GM18508 (cell line): ENCODE measurements around the gene PPP3CA.

Source experiments
- ATAC-seq: cut with Tn5 transposase; IDR thresholded peaks from one replicate; pipeline ENCODE4 v1.9.1; 2021; ENCODE audit warnings: moderate number of reproducible peaks; ENCODE audit not compliant: insufficient read depth, unreplicated experiment

The PPP3CA gene

DNA sequence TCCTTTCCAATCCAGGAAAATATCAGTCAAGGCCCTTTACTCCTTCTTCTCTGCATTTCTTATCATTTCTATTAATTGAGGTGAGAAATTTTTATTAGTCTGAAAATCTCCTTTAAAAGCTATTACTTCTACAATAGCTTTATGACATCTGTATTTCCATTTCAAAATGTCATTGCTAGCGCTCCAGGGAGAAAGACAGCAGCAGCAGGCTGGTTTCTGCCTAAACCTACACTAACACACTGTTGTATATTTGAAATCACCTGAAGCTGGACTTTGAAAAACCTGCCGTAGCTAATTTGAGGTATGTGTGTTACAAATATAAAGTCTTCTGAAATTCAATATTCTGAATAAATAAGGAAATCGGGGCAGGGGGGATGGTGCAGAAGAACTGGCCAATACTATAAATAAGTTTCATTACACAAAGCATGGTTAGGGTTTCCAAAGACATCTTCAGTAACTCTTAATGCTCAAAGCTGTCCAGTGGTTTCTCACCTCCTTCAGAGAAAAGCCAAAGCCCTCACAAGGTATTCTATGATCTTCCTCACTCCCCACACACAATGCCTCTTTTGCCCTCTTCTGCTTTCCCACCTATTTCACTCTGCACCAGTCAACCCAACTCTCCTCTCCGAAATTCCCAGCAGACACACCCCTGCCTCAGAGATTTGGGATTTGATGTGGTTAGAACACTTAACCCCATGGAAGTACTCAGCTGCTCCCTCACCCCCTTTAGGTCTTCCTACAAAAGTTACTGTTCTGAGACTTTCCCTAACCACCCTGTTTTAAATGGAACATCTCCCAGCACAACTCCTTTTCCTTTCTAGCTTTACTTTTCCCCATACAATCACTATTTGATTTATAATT, 122.7 kb downstream of the PPP3CA start:
- ATAC-seq, result no peak

DNA sequence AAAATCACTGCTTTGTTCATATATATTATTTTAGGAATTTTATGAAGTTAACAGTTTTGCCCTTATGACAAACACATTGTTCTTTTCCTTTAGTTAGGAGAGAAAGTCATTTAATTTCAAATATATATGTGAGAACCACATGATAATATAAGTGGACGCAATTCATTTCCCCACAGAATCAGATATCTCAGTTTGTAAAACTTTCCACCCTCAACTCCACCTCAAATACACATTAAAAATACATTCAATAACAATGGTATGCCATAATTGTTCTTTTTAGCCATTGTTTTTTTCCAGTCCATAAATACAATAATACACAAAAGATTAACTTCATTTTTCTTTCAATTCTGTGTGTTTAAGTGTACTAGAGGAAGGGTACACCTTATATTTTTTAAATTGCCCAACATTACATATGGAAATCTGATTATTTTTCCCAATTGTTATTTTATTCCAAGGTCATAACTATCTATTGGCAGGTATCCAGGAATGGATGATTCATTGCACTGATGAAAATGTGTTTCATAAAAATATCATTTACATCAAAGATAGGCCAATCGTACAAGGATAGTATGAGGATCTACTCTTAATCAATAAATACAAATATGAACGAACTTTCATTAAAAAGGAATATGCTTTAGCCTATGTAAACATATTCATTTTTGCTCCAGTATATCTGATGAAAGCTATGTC, 125.0 kb downstream of the PPP3CA start:
- ATAC-seq, result no peak

DNA sequence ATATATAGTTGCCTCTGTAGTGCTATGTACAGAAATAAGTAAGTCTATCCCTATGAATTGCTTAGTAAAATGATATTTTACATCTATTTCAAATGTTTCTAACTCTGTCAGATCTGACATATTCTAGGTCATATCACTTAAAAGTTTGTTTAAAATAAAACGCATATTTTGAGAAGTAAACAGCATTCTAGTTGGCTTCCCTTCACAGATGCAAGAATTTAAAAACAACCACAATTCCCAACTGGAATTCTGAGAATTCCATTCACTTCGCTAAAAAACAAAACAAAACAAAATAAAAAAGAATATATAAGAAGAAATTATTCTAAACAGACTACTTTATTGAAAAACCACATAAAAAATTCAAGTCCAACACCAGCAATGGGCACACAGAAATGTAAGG, 126.0 kb downstream of the PPP3CA start:
- no peak for ATAC-seq

DNA sequence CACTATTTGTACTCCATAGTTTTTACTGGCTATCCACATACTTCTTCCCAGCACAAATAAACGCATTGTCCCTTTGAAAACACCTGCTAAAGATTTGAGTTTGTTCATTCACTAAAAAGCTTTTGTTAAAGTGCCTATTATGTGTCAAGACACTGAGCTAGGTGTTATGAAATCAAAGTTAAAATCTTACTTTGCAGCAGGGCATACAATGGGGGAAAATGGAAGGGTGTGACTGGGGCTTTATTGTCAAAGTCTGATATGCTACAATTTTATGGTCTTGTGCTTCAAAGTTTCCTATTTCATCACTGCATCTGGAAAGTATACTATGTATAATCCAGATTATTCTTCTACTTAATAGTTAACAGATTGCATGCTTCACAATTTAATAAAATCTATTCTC, 128.4 kb downstream of the PPP3CA start:
- ATAC-seq, result no peak

DNA sequence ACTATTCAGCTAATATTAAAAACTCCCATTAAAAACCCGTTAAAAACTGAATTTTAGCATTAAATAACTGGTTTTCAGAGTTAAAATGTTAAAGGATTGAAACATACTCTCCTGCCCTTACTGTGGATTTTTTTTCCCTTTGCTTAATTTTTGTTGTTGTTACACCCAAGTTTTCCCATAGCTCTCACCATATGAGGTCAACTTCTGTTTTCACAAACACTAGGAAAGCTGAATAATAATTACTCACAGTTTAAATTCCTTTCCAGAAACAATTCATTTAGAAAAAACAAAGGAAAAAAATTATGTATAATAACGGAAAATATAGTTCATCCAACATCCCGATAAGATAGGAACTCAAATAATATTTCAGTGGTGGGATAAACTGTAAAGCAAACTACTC, 129.0 kb downstream of the PPP3CA start:
- no peak for ATAC-seq

DNA sequence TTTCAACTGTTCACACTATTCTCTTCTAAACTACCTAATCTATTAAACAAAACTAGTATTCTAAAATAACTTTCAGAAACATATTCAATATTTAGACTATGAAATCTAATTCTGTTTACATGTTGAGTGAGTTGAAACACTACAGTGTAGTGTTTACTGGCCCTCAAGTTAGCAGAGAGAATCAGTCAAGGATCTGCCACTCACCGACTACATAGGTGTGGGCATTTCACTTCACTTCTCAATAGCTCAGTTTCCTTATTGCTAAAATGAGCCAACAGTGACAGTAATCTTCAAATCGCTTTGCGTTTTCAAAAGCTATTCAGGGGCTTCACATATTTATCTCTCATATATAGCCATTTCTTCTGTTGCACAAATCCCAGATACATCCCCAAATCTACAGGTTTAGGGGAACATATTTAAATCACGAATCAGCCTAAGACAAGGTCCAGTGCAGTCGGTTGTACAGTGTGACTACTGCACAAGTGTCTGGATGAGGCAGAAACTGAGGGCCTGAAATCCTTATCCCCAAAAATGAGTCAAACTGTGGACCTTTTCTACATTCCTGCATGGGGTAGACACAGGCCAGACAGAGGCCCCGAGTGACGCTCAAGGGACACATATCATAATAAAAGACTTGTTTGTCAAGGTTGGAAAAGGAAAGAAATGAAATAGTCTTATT, 129.8 kb downstream of the PPP3CA start:
- no peak for ATAC-seq

DNA sequence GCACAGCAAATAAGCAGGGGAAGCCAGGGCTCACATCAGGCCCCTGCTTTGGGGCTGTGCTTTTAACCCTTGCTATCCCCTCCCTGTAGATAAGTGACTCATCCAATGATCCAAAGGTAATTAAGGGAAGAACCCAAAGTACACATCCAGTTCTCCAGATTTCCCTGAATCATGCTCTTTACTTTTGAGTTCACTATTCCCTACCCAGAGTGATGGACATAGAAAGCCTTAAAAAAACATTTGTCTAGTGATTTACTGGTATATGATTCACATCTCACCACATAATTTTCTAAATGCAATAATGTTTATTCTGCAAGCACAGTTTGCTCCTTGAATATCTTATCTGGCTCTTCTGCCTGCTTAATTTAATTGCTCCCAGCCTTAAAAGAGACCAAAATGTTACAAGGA, 136.2 kb downstream of the PPP3CA start:
- no peak for ATAC-seq

DNA sequence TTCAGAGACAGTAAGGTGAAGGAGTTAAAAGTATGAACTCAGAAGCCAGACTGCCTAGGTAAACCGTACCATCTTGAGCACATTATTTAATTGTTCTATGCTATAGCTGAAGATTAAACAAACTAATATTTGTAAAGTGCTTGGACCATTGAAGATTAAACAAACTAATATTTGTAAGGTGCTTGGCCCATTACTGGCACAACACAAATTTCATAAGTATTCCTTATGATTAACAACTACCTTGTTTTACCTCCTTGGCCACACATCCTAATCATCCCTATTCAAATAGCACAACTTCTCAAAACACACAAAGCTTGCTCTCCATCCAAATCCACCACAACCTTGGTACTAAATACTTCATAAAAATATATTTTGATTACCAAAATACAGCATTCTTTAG, 137.0 kb downstream of the PPP3CA start:
- no peak for ATAC-seq

DNA sequence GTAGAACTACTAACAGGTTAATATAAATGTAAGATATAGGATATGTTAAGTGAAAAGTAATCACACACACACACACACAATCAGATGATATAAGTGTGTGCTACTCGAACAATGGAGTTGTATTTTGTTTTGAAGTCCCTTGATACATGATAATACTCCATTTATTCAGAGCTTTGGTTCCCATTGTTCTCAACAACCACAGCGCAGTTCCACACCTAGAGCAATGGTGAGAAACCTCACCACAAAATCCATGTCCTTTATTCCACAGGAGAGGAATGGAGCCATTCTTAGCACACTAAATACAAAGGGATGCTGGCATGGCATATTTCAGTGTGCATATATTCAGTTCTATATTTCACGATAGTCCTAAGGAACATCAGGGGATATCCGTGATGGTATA, 139.2 kb downstream of the PPP3CA start:
- ATAC-seq, result no peak

DNA sequence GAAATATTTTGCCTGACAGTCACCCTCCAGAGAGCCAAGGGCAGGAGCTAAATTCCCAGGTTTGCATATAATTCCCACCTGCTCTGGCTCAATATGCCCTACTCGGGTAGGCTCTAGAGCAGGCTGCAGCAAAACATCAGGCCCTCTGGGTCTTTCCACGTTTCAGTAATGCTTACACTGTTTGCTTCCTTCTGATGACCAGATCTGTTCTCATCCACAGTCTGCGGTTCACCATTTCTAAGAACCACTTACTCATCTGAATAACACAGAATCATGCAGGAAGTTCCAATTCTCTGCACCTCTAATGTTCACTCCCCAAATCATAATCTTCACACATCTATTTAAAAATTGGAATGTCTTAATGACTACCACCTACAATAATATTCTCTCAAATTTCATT, 141.4 kb downstream of the PPP3CA start:
- peak; percentile 98 for ATAC-seq

DNA sequence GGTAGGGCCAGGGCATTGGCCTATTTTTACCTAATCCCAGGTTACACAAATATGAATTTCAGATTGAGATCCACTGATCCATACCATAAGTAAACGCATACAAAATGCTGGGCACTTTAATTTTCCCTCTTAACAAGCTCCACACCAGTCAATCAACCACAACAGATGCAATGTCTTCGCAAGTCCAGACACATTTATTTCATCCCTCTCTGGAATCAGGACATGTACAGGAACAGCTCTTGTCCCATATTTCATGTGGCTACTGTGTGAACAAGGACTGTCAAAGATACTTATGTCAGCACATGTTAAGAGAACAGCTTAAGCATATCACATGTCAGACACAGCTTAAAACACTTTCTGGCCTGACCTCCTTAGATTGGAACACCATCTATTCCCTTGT, 145.9 kb downstream of the PPP3CA start:
- no peak for ATAC-seq

DNA sequence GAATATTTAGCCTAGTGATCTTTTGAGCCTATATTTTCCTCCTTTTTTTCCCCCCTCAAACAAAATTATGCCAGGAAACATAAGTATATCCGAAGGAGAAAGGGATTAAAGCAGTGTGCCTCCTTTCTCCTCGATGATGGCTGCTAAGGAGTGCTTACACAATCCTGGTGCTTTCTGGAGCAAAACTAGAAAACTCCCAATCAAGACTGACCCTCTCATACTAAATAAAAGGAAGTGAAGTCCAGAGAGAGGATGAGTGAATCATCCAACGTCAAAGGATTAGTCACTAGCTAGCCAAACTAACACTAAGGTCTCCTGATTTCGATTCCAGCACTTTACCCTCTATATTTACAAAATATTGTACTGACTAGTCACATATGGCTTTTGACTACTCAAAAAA, 146.8 kb downstream of the PPP3CA start:
- ATAC-seq, result no peak

DNA sequence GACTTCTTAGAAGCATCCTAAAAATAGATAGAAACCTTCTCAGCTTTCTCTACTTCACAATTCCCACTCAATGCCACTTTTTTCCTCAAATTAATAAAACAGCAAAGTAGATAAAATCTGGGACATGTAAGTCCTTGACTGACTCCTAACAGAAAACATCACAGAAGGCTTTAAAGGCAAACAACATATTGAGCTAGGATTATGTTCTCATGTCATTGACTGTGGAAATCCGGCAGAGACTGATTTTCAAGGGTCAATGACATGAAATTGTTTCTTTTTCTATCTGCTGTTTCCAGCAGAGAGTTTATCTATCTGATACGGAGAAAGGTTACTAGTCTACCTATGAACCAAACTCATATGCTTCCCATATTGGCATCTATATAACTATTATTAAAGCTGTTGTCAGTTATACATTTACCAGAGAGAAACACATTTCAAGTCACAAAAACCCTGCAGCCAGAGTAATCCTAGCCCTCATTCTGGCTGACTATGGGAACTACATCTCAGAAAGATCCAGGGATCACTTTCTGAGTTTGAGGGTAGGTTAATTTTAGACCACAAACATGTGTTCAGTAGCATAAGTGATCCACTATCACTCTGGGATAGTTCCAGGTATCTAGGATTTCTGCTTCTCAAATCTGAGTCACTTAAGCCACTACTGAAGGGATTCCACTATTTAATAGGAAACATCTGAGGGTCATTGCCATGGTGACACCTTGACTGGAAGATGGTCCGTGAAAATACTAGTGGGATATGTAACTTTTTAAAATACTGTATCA, 147.6 kb downstream of the PPP3CA start:
- ATAC-seq, result no peak

DNA sequence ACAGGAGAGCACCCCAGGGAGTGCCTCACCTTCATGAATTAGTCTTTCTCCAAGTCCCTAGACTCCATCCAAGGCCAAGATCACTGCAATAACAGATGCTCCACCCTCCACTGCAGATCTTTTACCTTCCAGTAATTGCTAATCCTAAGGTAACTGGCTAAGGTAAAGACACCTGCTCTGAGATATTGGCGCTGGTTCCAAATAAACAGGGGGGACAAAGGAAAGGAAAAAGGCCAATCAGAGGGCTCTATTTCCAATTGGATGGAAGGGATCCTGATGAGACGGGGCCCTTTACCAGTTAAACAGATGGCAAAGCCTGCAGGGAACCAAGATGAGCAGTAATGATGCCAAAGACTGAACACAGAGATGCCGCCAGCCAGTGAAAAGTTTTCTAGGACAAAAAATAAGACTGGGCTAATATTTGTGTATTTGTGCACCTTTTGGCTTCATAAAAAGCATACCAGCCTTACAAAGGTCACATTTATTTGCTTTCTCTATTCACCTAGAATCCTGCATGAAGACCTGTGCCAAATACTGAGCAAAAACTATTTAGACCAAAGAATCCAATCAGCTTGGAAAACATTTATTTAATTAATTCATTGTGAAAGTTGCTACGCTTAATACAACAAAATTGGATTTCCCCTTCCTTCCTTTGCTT, 148.5 kb downstream of the PPP3CA start:
- no peak for ATAC-seq

DNA sequence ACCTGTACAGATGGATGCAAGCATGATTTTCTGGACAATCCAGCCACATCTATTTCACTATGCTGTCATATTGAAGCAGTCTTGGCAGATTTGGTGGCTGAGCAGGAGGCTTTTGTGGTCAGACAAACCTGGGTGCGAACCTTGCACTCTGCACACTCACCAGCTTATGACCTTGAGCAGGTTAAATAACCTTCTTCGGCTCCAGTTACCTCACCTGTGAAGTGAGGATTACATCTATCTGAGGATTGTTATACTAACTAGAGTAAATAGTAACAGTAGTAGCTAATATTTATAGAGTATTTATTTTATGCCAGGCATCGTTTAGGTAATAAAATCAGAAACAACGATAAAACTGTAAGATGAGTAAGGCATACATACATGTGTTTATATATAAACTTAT, 150.0 kb downstream of the PPP3CA start:
- no peak for ATAC-seq

DNA sequence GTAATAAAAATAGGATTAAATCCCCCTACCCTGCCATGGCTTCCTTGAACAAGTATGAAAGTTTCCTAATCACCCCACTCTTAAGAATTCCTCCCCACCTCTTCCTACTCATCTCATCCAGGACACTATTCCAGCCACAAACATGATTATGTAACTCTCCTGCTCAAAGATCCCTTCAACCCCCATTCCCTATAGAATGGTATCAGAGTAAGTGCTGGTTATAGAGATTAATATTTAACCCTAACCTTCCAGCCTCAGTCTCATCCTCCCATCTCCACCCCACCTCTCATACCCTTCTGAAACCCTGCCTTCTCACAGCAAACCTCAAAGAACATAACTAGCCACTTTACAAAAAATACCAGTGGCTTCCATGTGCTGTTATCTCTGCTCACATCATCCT, 155.1 kb downstream of the PPP3CA start:
- ATAC-seq, result peak; percentile 91

DNA sequence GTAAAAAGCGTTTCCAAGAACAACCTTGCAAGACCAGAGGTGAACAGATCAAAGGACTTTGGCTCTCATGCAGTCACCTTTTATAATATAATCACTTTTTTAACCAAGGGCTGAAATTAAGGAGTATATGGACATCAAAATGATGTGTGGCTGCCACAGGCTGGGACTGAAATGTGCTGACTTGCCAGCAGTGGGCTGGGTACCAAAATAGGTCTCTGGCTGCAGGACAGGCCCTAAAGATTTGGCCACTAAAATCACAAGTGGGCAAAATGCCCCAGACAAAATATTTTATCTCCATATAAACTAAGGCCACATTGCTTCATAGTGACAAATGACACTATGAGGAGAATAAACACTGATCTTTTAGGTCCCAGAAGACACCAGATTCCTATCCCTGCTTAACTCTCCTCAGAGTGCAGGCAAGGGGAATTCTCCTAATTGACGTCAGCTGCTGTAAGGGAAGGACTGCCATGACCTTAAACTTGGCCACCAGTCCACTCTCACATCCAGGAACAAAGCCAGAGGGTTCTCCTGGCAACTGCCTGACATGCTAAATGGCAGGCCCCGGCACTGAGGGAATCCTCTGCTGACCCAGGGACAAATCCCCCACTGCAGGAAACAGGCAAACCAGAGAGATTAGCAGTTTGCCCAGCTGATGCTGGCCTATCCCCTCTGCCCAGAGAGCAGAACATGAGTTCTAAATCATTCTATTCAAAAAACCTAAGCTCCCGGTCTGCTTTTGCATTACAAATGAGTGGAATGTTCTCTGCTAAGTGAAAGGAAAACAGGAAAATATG, 155.8 kb downstream of the PPP3CA start:
- no peak for ATAC-seq

DNA sequence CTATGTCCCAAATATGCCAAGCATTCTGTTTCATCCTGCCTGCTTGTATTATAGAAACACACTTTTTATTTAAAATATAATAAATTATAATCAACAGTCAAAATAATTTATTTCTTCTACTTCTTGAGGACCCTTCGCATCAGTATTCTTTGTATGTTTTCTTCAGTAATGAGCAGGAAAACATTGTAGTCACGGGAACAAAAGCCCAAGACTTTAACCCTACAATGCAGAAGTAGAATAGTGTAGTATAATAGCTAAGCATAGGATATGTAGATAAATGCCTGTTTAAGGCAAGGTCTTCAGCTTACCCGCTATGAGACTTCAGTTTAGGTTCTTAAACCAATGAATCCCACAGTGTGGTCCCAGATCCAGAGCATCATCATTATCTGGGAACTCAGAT, 156.6 kb downstream of the PPP3CA start:
- ATAC-seq, result no peak

DNA sequence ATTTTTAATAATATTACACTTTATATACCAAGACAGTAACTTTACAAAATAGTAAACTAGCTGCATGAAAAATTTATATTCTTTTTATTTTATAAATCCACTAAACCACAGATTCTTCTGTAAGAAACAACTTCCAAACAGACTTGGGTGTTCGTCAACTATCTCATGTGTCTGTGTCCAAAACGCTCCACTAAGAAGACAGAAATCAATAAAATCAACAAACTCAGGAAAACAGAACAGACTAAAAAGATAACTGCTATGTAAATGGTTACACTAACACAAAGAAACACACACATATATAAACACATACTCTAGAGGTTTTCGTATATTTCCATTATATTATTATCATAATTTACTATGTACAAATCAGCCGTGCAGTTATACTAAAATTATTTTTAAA, 158.4 kb downstream of the PPP3CA start:
- ATAC-seq, result no peak
